Measurements from ENCODE around the gene FGF8.

DNA sequence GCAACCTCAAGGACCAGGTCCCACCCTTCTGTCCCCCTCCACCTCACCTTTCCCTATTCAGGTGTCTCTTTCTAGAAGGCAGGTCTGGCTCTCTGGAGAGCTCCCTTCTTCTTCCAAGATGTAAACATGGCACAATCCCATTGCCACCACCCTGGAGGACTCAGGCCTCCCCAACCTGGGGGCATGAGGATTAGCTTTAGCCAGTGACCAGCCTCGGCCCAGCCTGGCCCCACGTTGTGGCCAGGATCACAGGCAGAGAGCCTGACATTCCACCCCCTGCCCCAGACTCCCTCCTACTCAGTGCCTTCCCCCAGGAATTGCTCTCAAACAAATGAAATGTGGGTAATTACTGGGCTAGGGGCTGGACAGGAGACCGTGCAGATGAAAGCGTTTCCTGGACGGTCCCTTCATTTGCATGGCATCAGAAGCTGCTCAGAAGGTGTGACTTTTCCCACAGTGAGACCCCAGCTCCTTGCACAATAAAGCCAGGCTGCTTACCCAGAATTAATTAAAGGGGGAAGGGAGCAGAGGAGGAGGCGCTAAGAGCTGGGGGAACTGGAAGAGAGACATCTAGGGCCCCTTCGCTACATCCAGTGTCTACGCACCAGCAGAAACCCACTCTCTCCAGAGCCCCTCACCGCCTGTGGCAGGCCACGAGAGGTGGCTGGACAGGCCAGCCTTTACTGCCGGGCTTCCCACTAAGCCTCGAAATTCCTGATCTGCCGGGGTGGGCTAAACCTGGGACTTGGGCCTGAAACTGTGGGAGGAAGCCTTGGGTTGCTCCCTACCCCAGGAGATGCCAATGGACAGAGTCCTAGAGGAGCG is 7.7 kb downstream of the FGF8 start:
- TF ChIP-seq, protein P1, sequence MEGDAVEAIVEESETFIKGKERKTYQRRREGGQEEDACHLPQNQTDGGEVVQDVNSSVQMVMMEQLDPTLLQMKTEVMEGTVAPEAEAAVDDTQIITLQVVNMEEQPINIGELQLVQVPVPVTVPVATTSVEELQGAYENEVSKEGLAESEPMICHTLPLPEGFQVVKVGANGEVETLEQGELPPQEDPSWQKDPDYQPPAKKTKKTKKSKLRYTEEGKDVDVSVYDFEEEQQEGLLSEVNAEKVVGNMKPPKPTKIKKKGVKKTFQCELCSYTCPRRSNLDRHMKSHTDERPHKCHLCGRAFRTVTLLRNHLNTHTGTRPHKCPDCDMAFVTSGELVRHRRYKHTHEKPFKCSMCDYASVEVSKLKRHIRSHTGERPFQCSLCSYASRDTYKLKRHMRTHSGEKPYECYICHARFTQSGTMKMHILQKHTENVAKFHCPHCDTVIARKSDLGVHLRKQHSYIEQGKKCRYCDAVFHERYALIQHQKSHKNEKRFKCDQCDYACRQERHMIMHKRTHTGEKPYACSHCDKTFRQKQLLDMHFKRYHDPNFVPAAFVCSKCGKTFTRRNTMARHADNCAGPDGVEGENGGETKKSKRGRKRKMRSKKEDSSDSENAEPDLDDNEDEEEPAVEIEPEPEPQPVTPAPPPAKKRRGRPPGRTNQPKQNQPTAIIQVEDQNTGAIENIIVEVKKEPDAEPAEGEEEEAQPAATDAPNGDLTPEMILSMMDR (IDR thresholded peaks at IDR 0.05): no peak
- TF ChIP-seq POLR2A (IDR thresholded peaks at IDR 0.05) (no peak), POLR2AphosphoS5 (IDR thresholded peaks at IDR 0.05; ENCODE audit: insufficient read depth in 1 of 2, low read depth in 1 of 2) (no peak)

All from vagina (tissue), 2 donors.